Testis (tissue), 3 donors: ENCODE results near the gene KRT2. TPM values are rescaled to one million over a fixed set of nuclear protein-coding genes. Genes with fewer than 3 reads are reported as not detected.

Experiments
- DNase-seq: peaks from one replicate; pipeline ENCODE4 v3.0.0-alpha.2; 2019
- H3K27ac ChIP-seq, 2 donors: fragments of 200-600 bp; sonication (generic); one replicate each; pipeline ENCODE4 v1.5.1; 2019
- H3K27me3 ChIP-seq: fragments of 200-600 bp; sonication (generic); one replicate; pipeline ENCODE4 v1.5.1; 2019
- H3K36me3 ChIP-seq: fragments of 200-600 bp; sonication (generic); one replicate; pipeline ENCODE4 v1.5.1; 2017; ENCODE audit warnings: low read depth; ENCODE audit errors: missing control alignments
- H3K4me1 ChIP-seq: fragments of 200-600 bp; sonication (generic); one replicate; pipeline ENCODE4 v1.5.1; 2019
- H3K4me3 ChIP-seq, 2 donors: fragments of 200-600 bp; sonication (generic); one replicate each; pipeline ENCODE4 v1.5.1; 2017 to 2019
- H3K9me3 ChIP-seq: fragments of 200-600 bp; sonication (generic); one replicate; pipeline ENCODE4 v1.5.1; 2017
- CTCF ChIP-seq, 3 experiments: fragments of 450-650 bp in 2 of 3; fragments of 200-600 bp in 1 of 3; sonication (generic) in 1 of 3; IDR thresholded peaks; one replicate each; pipeline ENCODE4 v1.5.1; 2016 to 2019; ENCODE audit warnings: antibody characterized with exemption in 3 of 3, mild to moderate bottlenecking in 2 of 3, moderate library complexity in 1 of 3
- POLR2A ChIP-seq: fragments of 450-650 bp; IDR thresholded peaks from one replicate; pipeline ENCODE4 v1.6.1; 2017; ENCODE audit warnings: antibody characterized with exemption, mild to moderate bottlenecking, moderate library complexity
- WGBS, 2 donors: methylation state at CpG; one replicate each; pipeline ENCODE4 v1.1.5; 2018; 5-methylcytosine and 5-hydroxymethylcytosine counted together
- intact Hi-C: fragments of 100-400 bp; cut with DNase I; formaldehyde crosslinking; loops from one replicate; pipeline ENCODE4 v1.15.1; 2023; ENCODE audit warnings: low total_unique reads
- polyA plus RNA-seq: library from polyadenylated mRNA; stranded (reverse); fragments of 350-450 nt; fragmentation: Illumina TruSeq; extraction: RNeasy Lipid Tissue Mini Kit (QIAGEN cat#74804); gene quantifications from one replicate; pipeline ENCODE4 v1.2.3, GENCODE V29; 2014; ENCODE audit warnings: low read depth, low replicate concordance; ENCODE audit not compliant: insufficient read depth
- total RNA-seq, 2 donors: library from RNA; depleted of rRNA; stranded (reverse); fragments of >200 nt; gene quantifications; one replicate each; pipeline ENCODE4 v1.2.3, GENCODE V29; 2016

Gene KRT2
- total and polyA plus RNA-seq, 3 donors from 2014 or later: not detected

- Histone ChIP-seq H3K27me3 (no peaks in the 10 kb centered on the region), H3K9me3 (no peaks in the 10 kb centered on the region), H3K4me3 (no peak overlapping the region), H3K36me3 (no peaks in the 10 kb centered on the region), H3K27ac (no peak overlapping the region), H3K4me1 (peaks cover 3% of the 10 kb centered on the region)
- intact Hi-C loops: no loop called here
- TF ChIP-seq POLR2A (no peak), CTCF (IDR thresholded peaks at IDR 0.05) (no peak)
- DNase-seq: peak; percentile 6
- 31 to 66% methylated on average over 4 of the region's 4 CpGs for WGBS, 2 donors
Observed at GRCh38 chr12:52637299-52637698, 14.7 kb downstream of the KRT2 start.

GRCh38 chr12:52636592-52637258, 15.3 kb downstream of the KRT2 start:
- WGBS, 2 donors: 64 to 70% methylated on average over 5 of the region's 5 CpGs
- Histone ChIP-seq H3K27ac (no peak overlapping the region), H3K9me3 (no peaks in the 10 kb centered on the region), H3K4me3 (no peak overlapping the region), H3K36me3 (no peaks in the 10 kb centered on the region), H3K4me1 (peaks cover 3% of the 10 kb centered on the region), H3K27me3 (no peaks in the 10 kb centered on the region)
- no peak for TF ChIP-seq CTCF (IDR thresholded peaks at IDR 0.05)
- TF ChIP-seq POLR2A: no peak
- intact Hi-C loops: no loop called here
- no peak for DNase-seq

- WGBS, 2 donors: 78 to 87% methylated on average over 6 of the region's 6 CpGs
- H3K4me3 ChIP-seq: no peak overlapping the region
- intact Hi-C loops: no loop called here
- H3K9me3 ChIP-seq: no peaks in the 10 kb centered on the region
- no peaks in the 10 kb centered on the region for H3K27me3 ChIP-seq
- no peak for TF ChIP-seq POLR2A
- TF ChIP-seq CTCF (IDR thresholded peaks at IDR 0.05): no peak
- peaks cover 3% of the 10 kb centered on the region for H3K4me1 ChIP-seq
- H3K36me3 ChIP-seq: no peaks in the 10 kb centered on the region
- DNase-seq: no peak
- H3K27ac ChIP-seq: no peak overlapping the region
Observed at GRCh38 chr12:52636189-52636588, 15.8 kb downstream of the KRT2 start.

- Histone ChIP-seq H3K9me3 (no peaks in the 10 kb centered on the region), H3K4me1 (peaks cover 3% of the 10 kb centered on the region), H3K36me3 (no peaks in the 10 kb centered on the region), H3K4me3 (no peak overlapping the region), H3K27me3 (no peaks in the 10 kb centered on the region), H3K27ac (no peak overlapping the region)
- 65 to 66% methylated on average over 6 of the region's 7 CpGs for WGBS, 2 donors
- intact Hi-C loops: no loop called here
- no peak for TF ChIP-seq POLR2A
- DNase-seq: peak; percentile 89
Observed at GRCh38 chr12:52634266-52635056, 17.6 kb downstream of the KRT2 start.

GRCh38 chr12:52633383-52633782, 18.6 kb downstream of the KRT2 start:
- intact Hi-C loops: no loop called here
- Histone ChIP-seq H3K9me3 (no peaks in the 10 kb centered on the region), H3K4me3 (no peak overlapping the region), H3K36me3 (no peaks in the 10 kb centered on the region), H3K27me3 (no peaks in the 10 kb centered on the region), H3K4me1 (peaks cover 3% of the 10 kb centered on the region), H3K27ac (no peak overlapping the region)
- DNase-seq: no peak
- TF ChIP-seq CTCF (IDR thresholded peaks at IDR 0.05): no peak
- no peak for TF ChIP-seq POLR2A
- 55 to 63% methylated on average over 4 of the region's 4 CpGs for WGBS, 2 donors
